KMS-11 (cell line): ENCODE data around the gene C11orf68.
A peak's percentile ranks its signal among the peaks of the same experiment; 100 is the strongest.
"Not testable (repeated sequence)": the region's sequence is repeated elsewhere in the genome, so short reads cannot be mapped to it uniquely, and the experiment has no call there.

Source experiments
- H2AFZ ChIP-seq: fragments of 200-600 bp; sonication (generic); 2 replicates; pipeline ENCODE4 v1.6.1; 2016; ENCODE audit warnings: antibody characterized with exemption, mixed run types, low read depth
- H3K27ac ChIP-seq: fragments of 200-600 bp; sonication (generic); 2 replicates; pipeline ENCODE4 v1.6.1; 2016; ENCODE audit warnings: mild to moderate bottlenecking, mixed run types
- H3K27me3 ChIP-seq: fragments of 200-600 bp; sonication (generic); 2 replicates; pipeline ENCODE4 v1.6.1; 2017; ENCODE audit warnings: mild to moderate bottlenecking, low read depth, mixed run types, moderate library complexity; ENCODE audit not compliant: insufficient read depth
- H3K36me3 ChIP-seq: fragments of 200-600 bp; sonication (generic); 2 replicates; pipeline ENCODE4 v1.6.1; 2017; ENCODE audit warnings: mild to moderate bottlenecking, mixed run types; ENCODE audit not compliant: insufficient read depth
- H3K4me1 ChIP-seq: fragments of 200-600 bp; sonication (generic); 2 replicates; pipeline ENCODE4 v1.6.1; 2016; ENCODE audit warnings: mild to moderate bottlenecking, low read depth, mixed run types; ENCODE audit not compliant: poor library complexity, severe bottlenecking
- H3K4me2 ChIP-seq: fragments of 200-600 bp; sonication (generic); 2 replicates; pipeline ENCODE4 v1.7.0; 2016; ENCODE audit warnings: mild to moderate bottlenecking, mixed run types
- H3K4me3 ChIP-seq: fragments of 200-600 bp; sonication (generic); IDR thresholded peaks from 2 replicates; pipeline ENCODE4 v1.6.1; 2017; ENCODE audit warnings: low read depth, low read length, mixed read lengths; ENCODE audit not compliant: insufficient read depth
- H3K79me2 ChIP-seq: fragments of 200-600 bp; sonication (generic); 2 replicates; pipeline ENCODE4 v1.6.1; 2016; ENCODE audit warnings: low read depth, mixed run types; ENCODE audit not compliant: insufficient read depth
- H3K9ac ChIP-seq: fragments of 200-600 bp; sonication (generic); 2 replicates; pipeline ENCODE4 v1.6.1; 2016; ENCODE audit warnings: mild to moderate bottlenecking, mixed run types
- H4K20me1 ChIP-seq: fragments of 200-600 bp; sonication (generic); 2 replicates; pipeline ENCODE4 v1.6.1; 2016; ENCODE audit warnings: mild to moderate bottlenecking, mixed run types; ENCODE audit not compliant: insufficient read depth
- CTCF ChIP-seq: fragments of 200-600 bp; sonication (generic); conservative IDR thresholded peaks from 2 replicates; pipeline ENCODE4 v1.6.1; 2017; ENCODE audit warnings: low read depth, mild to moderate bottlenecking, antibody characterized with exemption, low read length, moderate library complexity, mixed read lengths

The C11orf68 gene

GRCh38 chr11:65894034-65894591 is 24.7 kb downstream of the C11orf68 start:
- Histone ChIP-seq H3K4me1 (peaks cover 24% of the 10 kb centered on the region), H3K79me2 (peaks cover 18% of the 10 kb centered on the region), H3K27me3 (no peaks in the 10 kb centered on the region), H3K36me3 (no peaks in the 10 kb centered on the region), H3K4me2 (no peak overlapping the region), H3K4me3 (no peak overlapping the region), H3K9ac (no peak overlapping the region), H4K20me1 (no peaks in the 10 kb centered on the region), H2AFZ (no peak overlapping the region), H3K27ac (no peak overlapping the region)
- no peak for TF ChIP-seq CTCF

- peaks cover 19% of the 10 kb centered on the region for H3K79me2 ChIP-seq
- peaks cover 30% of the 10 kb centered on the region for H3K4me1 ChIP-seq
- no peaks in the 10 kb centered on the region for H4K20me1 ChIP-seq
- H3K4me3 ChIP-seq, result no peak overlapping the region
- H3K9ac ChIP-seq, result no peak overlapping the region; the same call in 1 of the 2 replicates
- no peak overlapping the region for H2AFZ ChIP-seq
- H3K36me3 ChIP-seq, result no peaks in the 10 kb centered on the region
- no peaks in the 10 kb centered on the region for H3K27me3 ChIP-seq
- H3K27ac ChIP-seq, result no peak overlapping the region
- H3K4me2 ChIP-seq, result peak overlapping the region; percentile 95; the same call in 1 of the 2 replicates
- no peak for TF ChIP-seq CTCF
These were observed 26.1 kb downstream of the C11orf68 start for GRCh38 chr11:65892661-65893317.

- H4K20me1 ChIP-seq, H3K4me3 ChIP-seq, H3K27me3 ChIP-seq, H3K36me3 ChIP-seq, H2AFZ ChIP-seq: not testable (repeated sequence)
- peak overlapping the region; percentile 86; the same call in 1 of the 2 replicates for H3K27ac ChIP-seq
- peaks cover 36% of the 10 kb centered on the region for H3K4me1 ChIP-seq
- H3K9ac ChIP-seq, result peak overlapping the region; percentile 95; the same call in 1 of the 2 replicates
- peaks cover 25% of the 10 kb centered on the region for H3K79me2 ChIP-seq
- peak overlapping the region; percentile 95 for H3K4me2 ChIP-seq
These were observed 26.7 kb downstream of the C11orf68 start for GRCh38 chr11:65892137-65892540.

GRCh38 chr11:65891219-65892136 is 27.4 kb downstream of the C11orf68 start:
- H4K20me1 ChIP-seq, result no peaks in the 10 kb centered on the region
- H3K36me3 ChIP-seq, result no peaks in the 10 kb centered on the region
- peak overlapping the region; percentile 95 for H3K9ac ChIP-seq
- H3K79me2 ChIP-seq, result peaks cover 25% of the 10 kb centered on the region
- peak overlapping the region; percentile 86 for H3K27ac ChIP-seq
- H3K4me3 ChIP-seq, result no peak overlapping the region
- H3K4me1 ChIP-seq, result peaks cover 40% of the 10 kb centered on the region
- H3K4me2 ChIP-seq, result peak overlapping the region; percentile 95
- TF ChIP-seq CTCF, result no peak
- H3K27me3 ChIP-seq, result no peaks in the 10 kb centered on the region
- H2AFZ ChIP-seq, result no peak overlapping the region
